Measurements from ENCODE around the gene RIIAD1. TPM values are rescaled to one million over a fixed set of nuclear protein-coding genes. Genes with fewer than 3 reads are reported as not detected.

The RIIAD1 gene
- total RNA-seq, 1 donor from 2014 or later = not detected

GRCh38 chr1:151701515-151701914, 19.8 kb upstream of the RIIAD1 start:
- Mint-ChIP-seq H3K27me3 (ENCODE audit: low read depth) (no peaks in the 10 kb centered on the region), H3K9me3 (ENCODE audit: low read depth) (no peaks in the 10 kb centered on the region), H3K36me3 (ENCODE audit: low read depth) (peaks cover 18% of the 10 kb centered on the region), H3K4me1 (ENCODE audit: low read depth) (no peaks in the 10 kb centered on the region), H3K4me3 (ENCODE audit: unreplicated experiment) (no peak overlapping the region), H3K27ac (ENCODE audit: unreplicated experiment) (no peak overlapping the region)
- TF ChIP-seq CTCF (IDR thresholded peaks at IDR 0.05) = no peak
- no peak for DNase-seq (ENCODE audit: low spot score)

GRCh38 chr1:151702936-151703335, 18.4 kb upstream of the RIIAD1 start:
- Mint-ChIP-seq H3K27ac (ENCODE audit: unreplicated experiment) (no peak overlapping the region), H3K4me1 (ENCODE audit: low read depth) (no peaks in the 10 kb centered on the region)

GRCh38 chr1:151703813-151704212, 17.5 kb upstream of the RIIAD1 start:
- Mint-ChIP-seq H3K36me3 (ENCODE audit: low read depth) (peaks cover 16% of the 10 kb centered on the region), H3K27me3 (ENCODE audit: low read depth) (no peaks in the 10 kb centered on the region), H3K4me1 (ENCODE audit: low read depth) (no peaks in the 10 kb centered on the region), H3K9me3 (ENCODE audit: low read depth) (no peaks in the 10 kb centered on the region), H3K27ac (ENCODE audit: unreplicated experiment) (no peak overlapping the region), H3K4me3 (ENCODE audit: unreplicated experiment) (no peak overlapping the region)
- DNase-seq (ENCODE audit: low spot score) = no peak
- TF ChIP-seq CTCF (IDR thresholded peaks at IDR 0.05) = no peak

More at GRCh38 chr1:151702936-151703335, 18.4 kb upstream of the RIIAD1 start:
- TF ChIP-seq CTCF (IDR thresholded peaks at IDR 0.05) = no peak
- no peaks in the 10 kb centered on the region for H3K27me3 Mint-ChIP-seq (ENCODE audit: low read depth)
- DNase-seq (ENCODE audit: low spot score) = no peak
- no peaks in the 10 kb centered on the region for H3K9me3 Mint-ChIP-seq (ENCODE audit: low read depth)
- H3K4me3 Mint-ChIP-seq (ENCODE audit: unreplicated experiment) = no peak overlapping the region
- H3K36me3 Mint-ChIP-seq (ENCODE audit: low read depth) = peaks cover 16% of the 10 kb centered on the region

GRCh38 chr1:151704246-151704645, 17.1 kb upstream of the RIIAD1 start:
- Mint-ChIP-seq H3K27ac (ENCODE audit: unreplicated experiment) (no peak overlapping the region), H3K4me1 (ENCODE audit: low read depth) (no peaks in the 10 kb centered on the region), H3K9me3 (ENCODE audit: low read depth) (no peaks in the 10 kb centered on the region), H3K4me3 (ENCODE audit: unreplicated experiment) (no peak overlapping the region), H3K36me3 (ENCODE audit: low read depth) (peaks cover 14% of the 10 kb centered on the region), H3K27me3 (ENCODE audit: low read depth) (no peaks in the 10 kb centered on the region)
- no peak for TF ChIP-seq CTCF (IDR thresholded peaks at IDR 0.05)
- DNase-seq (ENCODE audit: low spot score) = no peak

- Mint-ChIP-seq H3K36me3 (ENCODE audit: low read depth) (peaks cover 6% of the 10 kb centered on the region), H3K9me3 (ENCODE audit: low read depth) (no peaks in the 10 kb centered on the region), H3K27ac (ENCODE audit: unreplicated experiment) (no peak overlapping the region), H3K4me1 (ENCODE audit: low read depth) (no peaks in the 10 kb centered on the region), H3K27me3 (ENCODE audit: low read depth) (no peaks in the 10 kb centered on the region), H3K4me3 (ENCODE audit: unreplicated experiment) (no peak overlapping the region)
- DNase-seq (ENCODE audit: low spot score) = no peak
- no peak for TF ChIP-seq CTCF (IDR thresholded peaks at IDR 0.05)
Measured at GRCh38 chr1:151705146-151705545, 16.2 kb upstream of the RIIAD1 start.

Measured in chondrocyte (in vitro differentiated cells).